Upper lobe of left lung (tissue), 6 donors: Measurements from ENCODE around the gene TOGARAM1. TPM values are rescaled to one million over a fixed set of nuclear protein-coding genes. Genes with fewer than 3 reads are reported as not detected.

Experiments used
- ATAC-seq, 2 donors: fragments of 200-7000 bp; cut with Tn5 transposase; one replicate each; pipeline ENCODE4 v1.9.1; 2022; ENCODE audit warnings: mild to moderate bottlenecking in 2 of 2, moderate library complexity in 2 of 2; ENCODE audit not compliant: low FRiP score in 2 of 2
- DNase-seq, 2 donors: peaks; one replicate each; pipeline ENCODE4 v3.0.0-alpha.2; 2019 to 2020
- H3K27ac ChIP-seq, 4 donors: fragments of 200-600 bp; sonication (generic); one replicate each; pipeline ENCODE4 v1.5.1; 2016 to 2019
- H3K27me3 ChIP-seq, 4 donors: fragments of 200-600 bp; sonication (generic); one replicate each; pipeline ENCODE4 v1.5.1; 2017 to 2019
- H3K36me3 ChIP-seq, 4 donors: fragments of 200-600 bp; sonication (generic); one replicate each; pipeline ENCODE4 v1.5.1; 2016 to 2019
- H3K4me1 ChIP-seq, 4 donors: fragments of 200-600 bp; sonication (generic); one replicate each; pipeline ENCODE4 v1.5.1; 2018 to 2019
- H3K4me3 ChIP-seq, 4 donors: fragments of 200-600 bp; sonication (generic); one replicate each; pipeline ENCODE4 v1.5.1; 2017 to 2019; ENCODE audit warnings: mild to moderate bottlenecking in 2 of 4, moderate library complexity in 1 of 4
- H3K9me3 ChIP-seq, 4 donors: fragments of 200-600 bp; sonication (generic); one replicate each; pipeline ENCODE4 v1.5.1; 2018 to 2019
- EP300 ChIP-seq, 4 donors: sonication (generic); formaldehyde crosslinking; IDR thresholded peaks; one replicate each; pipeline ENCODE4 v1.5.1; 2017; ENCODE audit warnings: antibody characterized with exemption in 4 of 4, control low read depth in 2 of 4
- POLR2A ChIP-seq, 4 donors: fragments of 450-650 bp; IDR thresholded peaks; one replicate each; pipeline ENCODE4 v1.5.1; 2016 to 2017; ENCODE audit warnings: antibody characterized with exemption in 4 of 4, mild to moderate bottlenecking in 2 of 4
- POLR2AphosphoS5 ChIP-seq, 2 donors: sonication (generic); formaldehyde crosslinking; IDR thresholded peaks; one replicate each; pipeline ENCODE4 v1.5.1; 2017; ENCODE audit warnings: antibody characterized with exemption in 2 of 2
- WGBS, 2 donors: methylation state at CpG; one replicate each; pipeline ENCODE4 v1.1.5; 2017 to 2018; 5-methylcytosine and 5-hydroxymethylcytosine counted together
- total RNA-seq, 6 donors: library from RNA; depleted of rRNA in 4 of 6; stranded (reverse); fragments of >200 nt in 4 of 6; gene quantifications; one replicate each; pipeline versions ENCODE4 v1.1.0 to v1.2.1, GENCODE V29; 2016 to 2021
- TF ChIP-seq, protein P1 (sequence below), 6 experiments: fragments of 450-650 bp in 4 of 6; fragments of 200-600 bp in 2 of 6; sonication (generic) in 2 of 6; IDR thresholded peaks; one replicate each; pipeline ENCODE4 v1.5.1; 2016 to 2019; ENCODE audit warnings: antibody characterized with exemption in 6 of 6
- donor health status: DM: no; HTN: no; CAD: no; lungs with moderate emphysema.
- donor health status: DM: no; HTN: yes; CAD: no; lungs with severe emphysema.

The TOGARAM1 gene
- total RNA-seq, 6 donors from 2014 or later, result 11.3 to 42.3 (median 16.2) TPM

DNA sequence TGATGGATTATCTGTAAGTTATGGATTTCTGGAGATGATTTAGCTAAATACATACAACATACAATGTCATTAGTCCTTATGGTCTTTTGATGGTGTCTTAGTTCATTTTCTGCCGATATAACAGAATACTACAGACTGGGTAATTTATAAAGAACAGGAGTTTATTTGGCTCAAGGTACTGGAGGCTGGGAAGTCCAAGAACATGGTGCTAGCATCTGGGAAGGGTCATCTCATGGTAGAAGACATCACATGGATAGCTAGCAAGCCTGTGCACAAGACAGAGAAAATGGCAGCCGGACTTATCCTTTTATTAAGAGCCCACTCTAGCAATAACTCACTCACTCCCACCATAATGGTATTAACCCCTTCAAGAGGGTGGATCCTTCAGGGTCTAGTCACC is 24.4 kb upstream of the TOGARAM1 start:
- no peak overlapping the region for H3K4me3 ChIP-seq
- DNase-seq (no peak), ATAC-seq (no peak)
- H3K27me3 ChIP-seq, result no peaks in the 10 kb centered on the region
- no peak overlapping the region for H3K27ac ChIP-seq
- WGBS, 2 donors, result 96 to 100% methylated on average over 2 of the region's 2 CpGs
- H3K9me3 ChIP-seq, result no peaks in the 10 kb centered on the region
- TF ChIP-seq EP300 (IDR thresholded peaks at IDR 0.05), result no peak
- no peak for TF ChIP-seq POLR2A (IDR thresholded peaks at IDR 0.05)
- peaks cover 0 to 23% (median 3%) of the 10 kb centered on the region in 4 donors for H3K36me3 ChIP-seq
- H3K4me1 ChIP-seq, result no peaks in the 10 kb centered on the region

DNA sequence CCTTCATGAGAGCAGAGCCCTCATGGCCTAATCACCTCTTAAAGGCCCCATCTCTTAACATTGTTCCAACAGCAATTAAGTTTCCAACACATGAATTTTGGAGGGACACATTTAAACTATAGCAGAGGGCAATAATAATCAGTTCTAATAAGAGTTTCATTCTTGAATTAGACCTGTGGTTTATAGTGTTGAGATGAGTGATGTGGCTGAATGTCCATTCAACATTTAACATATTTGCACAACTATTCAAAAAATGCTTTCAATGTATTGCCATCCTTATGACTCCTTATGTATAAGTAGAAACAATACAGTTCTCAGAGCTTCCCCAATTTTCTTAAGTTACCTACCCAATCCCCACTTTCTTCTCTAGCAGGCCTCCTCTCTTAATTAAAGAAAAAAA is 21.8 kb upstream of the TOGARAM1 start:
- TF ChIP-seq, protein P1, sequence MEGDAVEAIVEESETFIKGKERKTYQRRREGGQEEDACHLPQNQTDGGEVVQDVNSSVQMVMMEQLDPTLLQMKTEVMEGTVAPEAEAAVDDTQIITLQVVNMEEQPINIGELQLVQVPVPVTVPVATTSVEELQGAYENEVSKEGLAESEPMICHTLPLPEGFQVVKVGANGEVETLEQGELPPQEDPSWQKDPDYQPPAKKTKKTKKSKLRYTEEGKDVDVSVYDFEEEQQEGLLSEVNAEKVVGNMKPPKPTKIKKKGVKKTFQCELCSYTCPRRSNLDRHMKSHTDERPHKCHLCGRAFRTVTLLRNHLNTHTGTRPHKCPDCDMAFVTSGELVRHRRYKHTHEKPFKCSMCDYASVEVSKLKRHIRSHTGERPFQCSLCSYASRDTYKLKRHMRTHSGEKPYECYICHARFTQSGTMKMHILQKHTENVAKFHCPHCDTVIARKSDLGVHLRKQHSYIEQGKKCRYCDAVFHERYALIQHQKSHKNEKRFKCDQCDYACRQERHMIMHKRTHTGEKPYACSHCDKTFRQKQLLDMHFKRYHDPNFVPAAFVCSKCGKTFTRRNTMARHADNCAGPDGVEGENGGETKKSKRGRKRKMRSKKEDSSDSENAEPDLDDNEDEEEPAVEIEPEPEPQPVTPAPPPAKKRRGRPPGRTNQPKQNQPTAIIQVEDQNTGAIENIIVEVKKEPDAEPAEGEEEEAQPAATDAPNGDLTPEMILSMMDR (IDR thresholded peaks at IDR 0.05), result no peak
- no peak for TF ChIP-seq EP300 (IDR thresholded peaks at IDR 0.05)
- TF ChIP-seq POLR2A (IDR thresholded peaks at IDR 0.05), result no peak
- Histone ChIP-seq H3K27ac (no peak overlapping the region), H3K27me3 (no peaks in the 10 kb centered on the region), H3K4me3 (no peak overlapping the region), H3K4me1 (no peaks in the 10 kb centered on the region), H3K36me3 (peaks cover 2 to 45% (median 10%) of the 10 kb centered on the region in 4 donors), H3K9me3 (no peaks in the 10 kb centered on the region)
- ATAC-seq, result no peak
- no peak for DNase-seq

DNA sequence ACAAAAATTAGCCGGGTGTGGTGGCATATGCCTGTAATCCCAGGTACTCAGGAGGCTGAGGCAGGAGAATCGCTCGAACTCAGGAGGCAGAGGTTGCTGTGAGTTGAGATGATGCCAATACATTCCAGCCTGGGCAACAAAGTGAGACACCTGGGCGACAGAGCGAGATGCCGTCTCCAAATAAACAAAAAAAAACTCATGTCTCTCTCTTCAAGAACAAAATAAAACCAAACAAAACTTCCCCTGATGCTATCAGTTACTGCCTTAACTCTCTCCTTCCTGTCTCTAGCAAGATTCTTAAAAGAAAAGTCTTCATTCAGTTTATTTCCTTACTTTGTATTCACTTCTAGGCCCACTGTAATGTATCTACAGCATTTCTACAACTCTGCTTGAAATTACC is 21.0 kb upstream of the TOGARAM1 start:
- no peaks in the 10 kb centered on the region for H3K27me3 ChIP-seq
- 79 to 80% methylated on average over 6 of the region's 6 CpGs for WGBS, 2 donors
- H3K4me1 ChIP-seq, result no peaks in the 10 kb centered on the region
- ATAC-seq (no peak), DNase-seq (no peak)
- no peak overlapping the region for H3K4me3 ChIP-seq
- no peaks in the 10 kb centered on the region for H3K9me3 ChIP-seq
- peaks cover 7 to 51% (median 15%) of the 10 kb centered on the region in 4 donors for H3K36me3 ChIP-seq
- no peak overlapping the region for H3K27ac ChIP-seq
- TF ChIP-seq POLR2AphosphoS5 (IDR thresholded peaks at IDR 0.05) (no peak), POLR2A (IDR thresholded peaks at IDR 0.05) (no peak)
- TF ChIP-seq, protein P1 (IDR thresholded peaks at IDR 0.05), result no peak

DNA sequence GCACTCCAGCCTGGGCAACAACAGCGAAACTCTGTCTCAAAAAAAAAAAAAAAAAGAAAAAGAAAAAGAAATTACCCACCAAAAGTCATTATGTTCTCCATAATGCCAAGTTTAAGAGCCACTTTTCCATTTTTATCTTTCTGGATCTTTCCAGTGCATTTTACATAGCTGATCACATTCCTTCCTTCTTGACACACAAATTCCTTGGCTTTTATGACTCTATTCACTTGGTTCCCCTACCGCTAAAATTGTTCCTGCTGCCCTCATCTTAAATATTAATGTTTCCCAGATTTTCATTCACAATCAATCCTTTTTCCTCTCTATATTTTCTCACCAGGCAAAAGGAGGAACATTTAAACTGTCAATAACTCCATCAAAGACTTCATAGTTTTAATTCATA is 20.4 kb upstream of the TOGARAM1 start:
- Histone ChIP-seq H3K4me1 (no peaks in the 10 kb centered on the region), H3K36me3 (peaks cover 7 to 54% (median 15%) of the 10 kb centered on the region in 4 donors), H3K27ac (no peak overlapping the region), H3K4me3 (no peak overlapping the region), H3K27me3 (no peaks in the 10 kb centered on the region), H3K9me3 (no peaks in the 10 kb centered on the region)
- TF ChIP-seq EP300 (IDR thresholded peaks at IDR 0.05), result no peak
- TF ChIP-seq POLR2AphosphoS5 (IDR thresholded peaks at IDR 0.05), result no peak
- WGBS, 2 donors, result 91 to 97% methylated on average over 2 of the region's 2 CpGs
- DNase-seq (no peak), ATAC-seq (no peak)

DNA sequence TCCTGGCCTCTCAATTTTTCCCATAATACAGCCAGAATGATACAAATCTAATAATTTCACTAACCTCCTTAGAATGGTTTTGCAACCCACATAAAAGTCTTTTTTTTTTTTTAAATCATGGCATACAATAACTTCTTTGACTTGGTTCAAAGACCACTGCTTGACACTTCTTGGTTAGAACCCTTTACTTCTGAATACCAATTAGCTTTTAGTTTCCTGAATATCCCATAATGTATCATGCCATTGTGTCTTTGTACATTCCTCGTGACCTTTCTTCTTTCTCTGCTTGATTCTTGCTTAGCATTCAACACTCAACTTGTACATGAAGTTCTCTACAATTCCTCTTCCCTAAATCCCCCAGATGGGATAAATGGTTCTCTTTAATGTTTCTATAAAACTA is 19.6 kb upstream of the TOGARAM1 start:
- Histone ChIP-seq H3K27me3 (no peaks in the 10 kb centered on the region), H3K4me3 (no peak overlapping the region), H3K36me3 (peaks cover 7 to 55% (median 15%) of the 10 kb centered on the region in 4 donors), H3K4me1 (no peaks in the 10 kb centered on the region), H3K9me3 (no peaks in the 10 kb centered on the region), H3K27ac (no peak overlapping the region)
- TF ChIP-seq POLR2A (IDR thresholded peaks at IDR 0.05) (no peak), EP300 (IDR thresholded peaks at IDR 0.05) (no peak), POLR2AphosphoS5 (IDR thresholded peaks at IDR 0.05) (no peak)
- TF ChIP-seq, protein P1 (IDR thresholded peaks at IDR 0.05), result no peak
- ATAC-seq, result no peak
- WGBS, 2 donors, result 97 to 100% methylated on average over 1 of the region's 1 CpG
- no peak for DNase-seq

DNA sequence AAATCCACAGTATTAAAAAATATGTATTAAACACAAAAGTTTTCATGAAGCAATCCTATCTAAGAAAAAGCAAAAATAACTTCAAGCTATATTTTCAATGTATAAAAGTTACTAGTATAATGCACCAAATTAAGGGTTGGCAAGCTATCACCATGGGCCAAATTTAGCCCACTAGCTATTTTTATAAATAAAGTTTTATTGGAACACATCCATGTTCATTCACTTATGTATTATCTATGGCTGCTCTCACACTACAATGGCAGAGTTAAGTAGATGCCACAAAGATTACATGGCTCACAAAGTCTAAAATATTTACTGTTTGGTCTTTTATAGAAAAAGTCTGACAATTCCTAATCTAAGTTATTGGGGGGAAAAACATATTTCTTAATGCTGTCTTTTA is 17.9 kb upstream of the TOGARAM1 start:
- no peak for TF ChIP-seq POLR2AphosphoS5 (IDR thresholded peaks at IDR 0.05)
- TF ChIP-seq, protein P1 (IDR thresholded peaks at IDR 0.05), result no peak
- TF ChIP-seq POLR2A (IDR thresholded peaks at IDR 0.05), result no peak
- no peak for TF ChIP-seq EP300 (IDR thresholded peaks at IDR 0.05)
- H3K4me3 ChIP-seq, result no peak overlapping the region
- no peak overlapping the region for H3K27ac ChIP-seq
- DNase-seq (no peak), ATAC-seq (no peak)
- H3K27me3 ChIP-seq, result no peaks in the 10 kb centered on the region
- no peaks in the 10 kb centered on the region for H3K4me1 ChIP-seq
- no peaks in the 10 kb centered on the region for H3K9me3 ChIP-seq
- H3K36me3 ChIP-seq, result peaks cover 7 to 55% (median 15%) of the 10 kb centered on the region in 4 donors
